Stimulated activated naive B cell treated with anti-CD40 and anti-IgM and Interleukin-4, amounts not matched to agents 10 μg/mL and 1 μg/mL and 100 μg/mL, for 72 hours (primary cell): ENCODE measurements around the gene TTC7B.
A peak's percentile ranks its signal among the peaks of the same experiment; 100 is the strongest.

Source experiments
- ATAC-seq, 2 donors: fragments of 150-1000 bp; cut with Tn5 transposase; replicated peaks; 2 replicates each; pipeline ENCODE4 v1.10.0; 2021; ENCODE audit warnings: moderate library complexity in 1 of 2
- DNase-seq: peaks from one replicate; pipeline ENCODE4 v3.0.0; 2021
- H3K27ac Mint-ChIP-seq: one replicate; pipeline ENCODE4 v1.8.0; 2022; ENCODE audit warnings: mild to moderate bottlenecking, mixed read lengths
- H3K27me3 Mint-ChIP-seq, 2 donors: one replicate each; pipeline ENCODE4 v1.8.0; 2022; ENCODE audit warnings: mixed read lengths in 2 of 2
- H3K36me3 Mint-ChIP-seq, 2 donors: one replicate each; pipeline ENCODE4 v1.8.0; 2022; ENCODE audit warnings: mixed read lengths in 2 of 2, mild to moderate bottlenecking in 1 of 2
- H3K4me1 Mint-ChIP-seq, 2 donors: one replicate each; pipeline ENCODE4 v1.8.0; 2022; ENCODE audit warnings: mixed read lengths in 2 of 2, mild to moderate bottlenecking in 1 of 2
- H3K4me3 Mint-ChIP-seq, 2 donors: one replicate each; pipeline ENCODE4 v1.8.0; 2022; ENCODE audit warnings: mild to moderate bottlenecking in 2 of 2, mixed read lengths in 2 of 2, moderate library complexity in 1 of 2
- H3K9me3 Mint-ChIP-seq, 2 donors: one replicate each; pipeline ENCODE4 v1.8.0; 2022; ENCODE audit warnings: mixed read lengths in 2 of 2, mild to moderate bottlenecking in 1 of 2

The TTC7B gene

DNA sequence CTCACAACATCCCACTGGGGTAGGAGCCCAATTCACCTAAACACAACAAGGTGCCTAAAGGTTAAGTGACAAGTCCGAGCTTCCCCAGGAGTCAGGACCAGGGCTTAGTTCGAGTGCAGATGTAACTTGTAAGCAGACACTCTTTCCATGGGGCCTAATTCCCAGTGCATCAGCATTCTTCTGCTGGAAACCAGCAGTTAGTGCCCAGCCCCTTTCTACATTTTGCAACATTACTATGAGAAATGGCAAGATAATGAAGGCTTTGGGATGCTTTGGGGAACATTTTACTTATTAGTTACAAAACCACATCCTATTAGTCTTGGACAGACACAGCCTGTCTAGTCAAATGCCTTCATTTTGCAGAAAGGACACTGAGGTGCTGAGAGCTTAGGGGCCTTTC lies 239.6 kb downstream of the TTC7B start:
- Mint-ChIP-seq H3K4me1 (no peaks in the 10 kb centered on the region), H3K9me3 (no peaks in the 10 kb centered on the region), H3K4me3 (no peak overlapping the region), H3K36me3 (no peaks in the 10 kb centered on the region), H3K27ac (no peak overlapping the region), H3K27me3 (no peaks in the 10 kb centered on the region)
- ATAC-seq (no peak), DNase-seq (no peak)

DNA sequence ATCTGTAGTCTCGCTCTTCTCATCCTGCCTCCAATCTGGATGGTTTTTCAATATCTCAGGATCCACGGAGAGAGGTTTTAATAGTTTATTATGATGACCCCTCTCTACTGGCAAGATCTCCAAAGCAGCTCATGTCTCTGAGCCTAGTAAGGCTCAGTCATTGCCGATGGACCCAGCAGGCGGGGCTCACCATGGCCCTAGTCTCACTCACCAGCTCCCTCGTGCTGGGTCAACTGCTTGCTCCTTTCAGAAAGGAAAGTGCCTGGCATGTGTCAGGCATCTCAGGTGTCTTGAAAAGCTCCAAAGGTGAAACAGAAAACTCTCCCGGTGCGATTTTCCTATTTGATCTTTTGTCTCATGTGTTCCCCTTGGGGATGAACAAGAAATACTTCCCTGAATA lies 240.4 kb downstream of the TTC7B start:
- Mint-ChIP-seq H3K9me3 (no peaks in the 10 kb centered on the region), H3K36me3 (no peaks in the 10 kb centered on the region), H3K4me1 (no peaks in the 10 kb centered on the region), H3K4me3 (no peak overlapping the region), H3K27me3 (no peaks in the 10 kb centered on the region), H3K27ac (no peak overlapping the region)
- ATAC-seq (no peak), DNase-seq (no peak)

DNA sequence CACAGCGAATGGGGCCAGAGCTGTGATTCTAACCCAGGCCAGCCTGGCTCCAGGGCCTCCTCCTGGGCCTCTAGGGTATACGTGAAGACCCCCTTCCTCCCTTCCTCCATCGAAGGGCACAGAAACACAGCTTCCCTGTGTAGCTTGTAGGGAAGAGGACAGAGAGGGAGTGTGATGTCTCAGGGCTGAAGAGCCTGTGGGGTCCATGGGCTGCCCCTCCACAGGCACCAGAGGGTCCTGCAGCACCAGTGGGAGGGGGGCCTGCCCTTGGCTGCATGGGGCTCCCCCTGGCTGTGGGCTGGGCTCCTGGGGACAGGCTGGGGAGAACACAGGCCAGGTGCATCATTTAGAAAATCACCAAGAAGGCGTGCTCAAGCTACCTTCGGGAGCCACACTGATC lies 240.9 kb downstream of the TTC7B start:
- no peak for DNase-seq

DNA sequence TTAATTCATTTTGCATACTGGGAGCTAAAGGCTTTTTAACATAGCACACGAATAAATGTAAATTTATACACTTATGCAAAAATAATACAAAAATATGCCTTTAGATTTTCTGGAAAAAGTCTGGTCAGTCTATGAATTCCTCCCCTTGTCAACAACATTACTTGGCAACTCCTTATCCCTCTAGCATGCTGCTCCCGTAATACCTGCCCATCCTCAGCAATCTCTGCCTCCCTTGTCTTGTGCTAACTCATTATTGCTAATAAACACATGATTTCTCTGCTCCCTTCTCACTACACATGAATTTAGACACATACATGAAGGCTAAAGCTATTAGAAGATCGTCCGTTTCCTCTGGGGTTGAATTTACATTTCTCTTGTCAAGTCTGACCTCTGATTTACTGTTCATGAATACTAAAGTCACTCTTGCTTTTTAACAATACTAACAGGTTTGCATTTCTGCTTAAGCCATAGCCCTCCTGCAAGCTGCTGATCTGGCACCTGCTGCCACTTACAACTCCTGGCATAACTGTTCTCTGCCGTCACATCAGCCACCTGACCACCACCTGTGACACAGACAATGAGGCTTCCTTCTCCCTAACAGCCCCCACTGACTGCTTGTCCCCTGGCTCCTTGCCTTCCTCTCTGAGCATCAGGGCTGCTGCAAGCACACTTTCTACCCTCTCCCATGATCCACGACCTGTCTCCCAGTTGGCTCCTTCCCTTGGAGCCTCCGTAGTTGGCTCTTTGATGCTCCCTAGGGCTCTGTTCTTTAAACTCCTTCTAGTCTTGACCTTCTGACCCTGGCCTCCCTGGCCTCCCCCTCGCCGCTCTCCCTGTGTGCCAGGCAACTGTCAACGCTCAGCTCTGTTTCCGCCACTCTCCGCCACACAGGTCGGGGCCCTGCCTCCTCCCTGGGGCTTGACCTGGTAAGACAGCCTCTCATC lies 241.8 kb downstream of the TTC7B start:
- no peaks in the 10 kb centered on the region for H3K36me3 Mint-ChIP-seq
- ATAC-seq, result peak in 1 of 2 donors; percentile 10
- H3K27me3 Mint-ChIP-seq, result no peaks in the 10 kb centered on the region
- no peak overlapping the region for H3K4me3 Mint-ChIP-seq
- DNase-seq, result no peak
- no peaks in the 10 kb centered on the region for H3K9me3 Mint-ChIP-seq
- H3K4me1 Mint-ChIP-seq, result no peaks in the 10 kb centered on the region
- H3K27ac Mint-ChIP-seq, result no peak overlapping the region

More for the DNA sequence above, 240.9 kb downstream of the TTC7B start:
- no peak for ATAC-seq
- Mint-ChIP-seq H3K4me1 (no peaks in the 10 kb centered on the region), H3K9me3 (no peaks in the 10 kb centered on the region), H3K27ac (no peak overlapping the region), H3K36me3 (no peaks in the 10 kb centered on the region), H3K4me3 (no peak overlapping the region), H3K27me3 (no peaks in the 10 kb centered on the region)

DNA sequence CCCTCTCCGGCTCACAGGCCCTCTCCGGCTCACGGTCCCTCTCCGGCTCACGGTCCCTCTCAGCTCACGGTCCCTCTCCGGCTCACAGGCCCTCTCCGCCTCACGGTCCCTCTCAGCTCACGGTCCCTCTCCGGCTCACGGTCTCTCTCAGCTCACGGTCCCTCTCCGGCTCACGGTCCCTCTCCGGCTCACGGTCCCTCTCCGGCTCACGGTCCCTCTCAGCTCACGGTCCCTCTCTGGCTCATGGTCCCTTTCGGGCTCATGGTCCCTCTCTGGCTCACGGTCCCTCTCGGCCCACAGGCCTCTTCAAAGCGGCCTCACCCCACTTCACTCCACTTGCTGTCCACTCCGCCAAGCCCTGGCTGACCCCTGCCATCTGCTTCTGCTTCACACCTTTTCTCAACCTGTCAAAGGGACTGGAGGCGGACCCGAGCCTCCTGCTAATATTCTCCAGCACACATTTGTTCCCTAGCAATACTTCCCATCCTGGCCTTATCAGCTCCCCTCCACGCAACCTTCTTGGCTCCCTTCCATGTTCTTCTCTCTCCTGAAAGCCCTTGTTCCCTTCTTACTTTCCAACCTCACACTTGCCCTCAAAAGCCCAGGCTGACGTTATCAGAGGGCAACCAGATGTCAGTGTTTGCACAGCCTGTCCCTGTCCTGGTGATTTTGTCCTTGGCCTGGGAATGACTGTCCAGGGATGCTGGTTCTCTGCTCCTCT lies 242.7 kb downstream of the TTC7B start:
- ATAC-seq, result no peak
- Mint-ChIP-seq H3K36me3 (no peaks in the 10 kb centered on the region), H3K4me3 (no peak overlapping the region), H3K4me1 (no peaks in the 10 kb centered on the region), H3K27ac (no peak overlapping the region), H3K27me3 (no peaks in the 10 kb centered on the region), H3K9me3 (no peaks in the 10 kb centered on the region)
- no peak for DNase-seq

DNA sequence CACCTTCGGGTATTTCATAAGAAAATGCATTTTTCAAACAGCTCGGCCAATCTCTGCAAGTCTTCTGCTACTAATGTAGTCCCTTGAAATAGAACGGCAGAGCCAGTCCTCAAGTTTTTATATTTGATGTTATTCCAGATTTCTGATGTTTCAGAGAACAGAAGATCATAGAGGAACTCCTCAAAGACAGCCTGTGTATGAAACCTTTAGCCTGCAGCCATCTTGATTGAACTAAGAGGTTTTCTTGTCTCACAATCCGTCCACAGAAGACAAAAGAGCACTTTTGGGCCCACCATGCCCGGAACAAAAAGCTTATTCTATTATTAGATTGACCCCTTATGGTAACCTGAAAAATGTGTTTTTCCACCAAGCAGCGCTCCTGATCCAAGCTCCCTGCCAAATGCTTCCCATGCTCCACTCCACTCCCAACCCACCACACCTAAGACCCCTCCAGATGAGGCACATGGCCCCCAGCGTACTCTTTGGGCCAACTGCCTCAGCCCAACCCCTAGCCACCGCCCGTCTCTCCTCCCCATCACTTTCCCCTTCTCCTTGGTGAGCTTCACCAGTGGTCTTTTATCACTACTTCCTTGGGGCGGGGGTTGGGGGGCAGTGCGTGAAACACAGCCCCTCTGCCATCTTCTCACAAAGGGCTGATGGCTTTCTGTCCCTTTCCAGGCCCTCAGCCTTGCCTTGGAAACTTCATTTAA lies 243.6 kb downstream of the TTC7B start:
- Mint-ChIP-seq H3K4me1 (no peaks in the 10 kb centered on the region), H3K9me3 (no peaks in the 10 kb centered on the region), H3K27ac (no peak overlapping the region), H3K4me3 (no peak overlapping the region), H3K36me3 (no peaks in the 10 kb centered on the region), H3K27me3 (no peaks in the 10 kb centered on the region)
- DNase-seq (no peak), ATAC-seq (no peak)

DNA sequence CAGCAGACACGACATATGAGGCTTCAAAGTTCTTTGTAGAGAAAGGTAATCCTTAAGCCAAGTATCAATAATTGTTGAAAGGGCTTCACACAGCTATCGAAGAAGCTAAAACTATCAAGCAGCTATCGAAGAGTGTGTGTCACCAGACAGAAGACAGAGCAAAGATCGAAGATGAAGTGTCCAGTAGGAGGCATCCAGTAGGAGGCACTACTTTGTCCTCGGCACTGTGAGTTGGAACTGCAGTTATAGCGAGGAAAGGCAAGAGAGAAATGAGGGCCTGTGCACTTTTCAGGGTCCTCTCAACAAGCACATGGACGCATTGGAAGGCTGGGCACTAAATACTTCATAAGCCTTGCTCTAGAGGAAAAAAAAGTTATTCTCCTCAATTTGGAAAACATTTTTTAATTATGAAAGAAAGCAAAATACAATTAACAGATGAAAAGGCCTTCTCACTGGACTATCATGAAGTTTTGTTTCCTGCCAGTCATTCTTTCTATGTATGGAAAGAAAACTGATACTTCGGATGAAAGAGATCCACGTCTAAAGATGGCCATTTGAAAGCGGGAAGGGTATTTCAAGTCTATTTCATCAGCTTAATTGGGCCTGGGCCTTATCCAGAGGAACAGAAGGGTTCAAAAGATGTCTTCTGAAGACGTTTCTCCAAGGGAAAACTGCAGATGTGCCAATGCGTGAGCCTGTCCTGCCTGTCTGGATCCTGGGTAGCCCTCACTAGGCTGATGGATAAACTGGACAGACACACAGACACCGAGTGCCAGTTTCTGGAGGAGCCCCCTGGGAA lies 244.9 kb downstream of the TTC7B start:
- DNase-seq (no peak), ATAC-seq (no peak)
- Mint-ChIP-seq H3K27ac (no peak overlapping the region), H3K9me3 (no peaks in the 10 kb centered on the region), H3K4me1 (no peaks in the 10 kb centered on the region), H3K36me3 (no peaks in the 10 kb centered on the region), H3K27me3 (no peaks in the 10 kb centered on the region), H3K4me3 (no peak overlapping the region)

DNA sequence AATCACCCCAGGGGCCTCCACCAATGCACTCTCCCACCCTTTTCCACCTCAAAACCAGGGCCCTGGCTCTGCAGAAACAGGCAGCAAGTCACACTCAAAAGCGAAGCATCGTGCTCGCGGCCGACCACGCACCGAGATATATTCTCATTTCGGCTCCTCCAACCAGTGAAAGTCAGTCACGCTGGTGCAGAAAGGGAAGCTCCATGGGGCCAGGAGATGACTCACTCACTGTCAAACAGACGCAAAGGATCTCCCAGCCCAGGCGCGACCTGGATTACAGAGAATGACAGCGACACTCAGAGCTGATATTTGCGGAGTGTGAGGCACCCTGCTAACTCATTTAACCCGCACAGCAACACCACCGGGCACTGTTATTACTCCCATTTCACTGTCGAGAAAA lies 245.8 kb downstream of the TTC7B start:
- ATAC-seq (no peak), DNase-seq (no peak)
- H3K27ac Mint-ChIP-seq, result no peak overlapping the region

DNA sequence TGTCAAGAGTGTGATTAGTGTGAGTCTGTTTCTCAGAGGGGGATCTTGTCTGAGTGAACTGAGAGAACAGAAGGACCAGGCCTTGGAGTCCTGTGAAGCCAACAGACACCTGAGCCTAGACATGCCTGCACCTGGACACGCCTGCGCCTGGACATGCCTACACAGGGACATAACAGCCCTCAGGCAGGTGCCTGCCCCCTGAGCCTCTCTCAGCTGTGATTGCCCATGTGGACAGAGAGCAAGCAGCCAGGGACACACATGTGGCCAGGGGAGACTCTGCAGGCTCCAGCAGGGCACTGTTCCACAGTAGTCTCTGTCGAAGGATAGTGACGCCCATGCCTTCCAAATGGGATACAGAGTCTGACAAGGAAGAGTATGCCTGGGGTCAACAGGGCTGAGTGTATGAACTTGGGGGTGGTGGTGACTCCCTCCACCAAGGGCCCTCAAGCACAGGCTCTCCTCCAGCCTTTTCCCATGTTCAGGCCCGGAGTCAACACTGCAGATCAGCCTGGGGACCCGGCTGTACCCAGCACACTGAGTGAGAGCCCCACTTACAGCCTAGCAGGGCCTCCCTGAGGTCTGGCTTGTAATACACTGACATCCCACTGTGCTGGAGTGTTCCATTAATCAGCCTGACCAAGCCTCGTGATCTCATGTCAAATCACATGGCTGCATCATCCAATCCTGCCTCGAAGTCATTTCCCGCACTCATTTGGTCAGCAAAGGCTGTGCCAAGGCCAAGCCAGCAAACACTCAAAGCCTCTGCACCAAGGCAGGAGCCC lies 246.4 kb downstream of the TTC7B start:
- no peak for ATAC-seq
- no peak for DNase-seq
- Mint-ChIP-seq H3K4me3 (no peak overlapping the region), H3K36me3 (no peaks in the 10 kb centered on the region), H3K27ac (no peak overlapping the region), H3K9me3 (no peaks in the 10 kb centered on the region), H3K4me1 (no peaks in the 10 kb centered on the region), H3K27me3 (no peaks in the 10 kb centered on the region)

More for the DNA sequence above, 245.8 kb downstream of the TTC7B start:
- Mint-ChIP-seq H3K36me3 (no peaks in the 10 kb centered on the region), H3K27me3 (no peaks in the 10 kb centered on the region), H3K4me1 (no peaks in the 10 kb centered on the region), H3K4me3 (no peak overlapping the region), H3K9me3 (no peaks in the 10 kb centered on the region)

DNA sequence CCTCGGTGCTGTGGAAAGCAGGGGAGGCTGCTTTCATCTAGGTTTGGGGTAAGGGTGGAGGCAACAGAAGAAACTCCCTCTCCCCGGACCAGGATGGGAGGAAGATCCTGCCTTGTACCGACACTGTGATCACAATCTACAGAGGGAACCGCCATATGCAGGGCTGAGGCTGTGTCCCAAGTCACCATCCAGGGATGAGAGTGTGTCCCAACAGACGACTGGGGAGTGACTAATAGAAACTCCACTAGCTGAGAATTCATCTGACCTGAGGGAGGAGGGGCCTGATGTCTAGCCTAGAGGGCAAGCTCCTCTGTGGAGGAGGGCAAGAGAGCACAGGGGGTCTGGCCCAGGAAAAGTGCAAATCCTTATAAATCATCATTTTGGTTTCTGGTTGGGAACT lies 247.0 kb downstream of the TTC7B start:
- H3K36me3 Mint-ChIP-seq, result no peaks in the 10 kb centered on the region
- no peak overlapping the region for H3K27ac Mint-ChIP-seq
- no peaks in the 10 kb centered on the region for H3K4me1 Mint-ChIP-seq
- H3K4me3 Mint-ChIP-seq, result no peak overlapping the region
- no peak for DNase-seq
- ATAC-seq, result no peak
- H3K9me3 Mint-ChIP-seq, result no peaks in the 10 kb centered on the region
- H3K27me3 Mint-ChIP-seq, result no peaks in the 10 kb centered on the region

DNA sequence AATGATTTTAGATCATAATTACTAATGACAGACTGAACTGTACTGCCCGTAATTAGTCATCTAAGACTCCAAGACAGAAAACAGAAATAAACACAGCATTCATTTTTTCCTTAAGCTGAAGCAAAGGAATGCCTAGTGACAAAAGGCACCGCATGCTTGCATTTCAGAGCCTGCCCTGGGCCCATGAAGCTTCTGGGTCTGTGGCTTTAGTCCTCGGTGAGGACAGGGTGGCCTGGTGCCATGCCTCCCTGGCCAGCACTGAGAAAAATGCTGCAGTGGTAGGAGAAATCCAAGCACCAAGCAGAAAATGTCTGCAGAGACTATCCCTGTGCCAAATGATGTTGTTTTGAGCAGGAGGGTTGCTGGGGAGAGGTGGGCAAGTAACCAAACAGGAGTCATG lies 247.8 kb downstream of the TTC7B start:
- H3K27me3 Mint-ChIP-seq, result no peaks in the 10 kb centered on the region
- no peak overlapping the region for H3K27ac Mint-ChIP-seq
- H3K36me3 Mint-ChIP-seq, result no peaks in the 10 kb centered on the region
- no peaks in the 10 kb centered on the region for H3K9me3 Mint-ChIP-seq
- no peak overlapping the region for H3K4me3 Mint-ChIP-seq
- H3K4me1 Mint-ChIP-seq, result no peaks in the 10 kb centered on the region
- no peak for DNase-seq
- no peak for ATAC-seq

DNA sequence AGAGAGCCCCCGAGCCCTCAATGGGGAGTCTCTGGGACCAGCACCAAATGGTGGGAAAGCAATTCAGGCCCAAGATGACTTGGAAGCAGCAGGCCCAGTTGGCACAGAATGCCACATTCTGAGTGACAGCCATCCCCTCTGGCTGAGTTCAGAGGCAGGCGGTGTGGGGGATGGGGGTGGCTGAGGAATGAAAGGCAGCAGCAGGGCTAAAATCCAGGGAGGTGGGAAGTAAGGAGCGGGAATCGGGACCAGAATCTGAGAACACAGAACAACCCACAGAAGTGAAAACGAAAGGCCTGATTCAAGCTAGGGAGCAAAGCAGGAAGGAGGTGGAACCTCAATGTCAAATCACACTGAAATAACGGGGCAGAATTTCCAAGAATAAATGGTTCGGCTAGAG lies 248.2 kb downstream of the TTC7B start:
- H3K4me3 Mint-ChIP-seq, result no peak overlapping the region
- H3K27ac Mint-ChIP-seq, result no peak overlapping the region
- no peak for DNase-seq
- H3K27me3 Mint-ChIP-seq, result no peaks in the 10 kb centered on the region
- no peaks in the 10 kb centered on the region for H3K36me3 Mint-ChIP-seq
- no peaks in the 10 kb centered on the region for H3K4me1 Mint-ChIP-seq
- no peaks in the 10 kb centered on the region for H3K9me3 Mint-ChIP-seq
- no peak for ATAC-seq

DNA sequence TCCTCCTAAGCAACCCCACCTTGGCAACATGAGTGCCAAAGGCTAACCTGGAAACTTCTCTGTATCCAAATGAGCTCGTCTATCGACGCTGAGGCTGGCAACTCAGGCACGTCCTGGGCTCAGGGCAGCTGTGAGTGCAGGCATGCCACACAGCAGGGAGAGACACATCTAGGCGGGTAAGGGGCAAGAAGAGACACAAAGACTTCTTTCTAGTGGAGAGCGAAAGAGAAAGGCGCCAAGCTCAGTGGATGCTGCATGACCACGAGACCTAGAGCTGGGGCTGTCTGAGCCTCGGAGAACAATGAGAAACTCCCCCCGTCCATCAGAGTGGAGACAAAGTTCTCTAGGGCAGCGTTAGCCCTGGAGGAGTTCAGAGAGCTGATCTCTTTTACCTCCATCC lies 249.0 kb downstream of the TTC7B start:
- H3K36me3 Mint-ChIP-seq, result no peaks in the 10 kb centered on the region
- no peak overlapping the region for H3K27ac Mint-ChIP-seq
- no peaks in the 10 kb centered on the region for H3K4me1 Mint-ChIP-seq
- no peak for ATAC-seq
- H3K27me3 Mint-ChIP-seq, result no peaks in the 10 kb centered on the region
- DNase-seq, result no peak
- H3K9me3 Mint-ChIP-seq, result no peaks in the 10 kb centered on the region
- no peak overlapping the region for H3K4me3 Mint-ChIP-seq
